NCI-H1048 (cell line): ENCODE measurements around the gene GUCY1A2.
"Not testable (repeated sequence)": the region's sequence is repeated elsewhere in the genome, so short reads cannot be mapped to it uniquely, and the experiment has no call there.

Experiments
- DNase-seq: peaks from one replicate; lab custom pipeline; 2025; lab: John Stamatoyannopoulos, UW

The GUCY1A2 gene

GRCh38 chr11:106943089-106943488 is 75.2 kb downstream of the GUCY1A2 start:
- no peak for DNase-seq

- peak; percentile 14 for DNase-seq
Measured at GRCh38 chr11:106939157-106939556, 79.1 kb downstream of the GUCY1A2 start.

DNA sequence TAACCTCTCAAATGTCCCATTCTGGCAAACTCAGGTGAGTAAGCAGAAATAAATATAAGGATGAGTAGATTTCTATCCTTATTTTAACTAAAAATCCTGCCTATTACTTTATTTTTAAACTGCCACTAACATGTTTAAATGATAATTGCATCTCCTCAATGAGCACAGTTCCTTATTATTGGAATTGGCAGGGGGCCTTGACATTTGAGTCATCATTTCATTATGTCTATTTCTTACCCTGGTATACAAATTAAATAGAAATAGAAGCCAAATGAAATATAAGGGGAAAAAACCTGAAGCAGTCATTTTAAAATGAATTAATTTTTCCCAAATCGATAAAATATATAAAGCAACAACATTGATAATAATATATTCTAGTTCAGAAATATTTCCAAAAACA is 81.2 kb downstream of the GUCY1A2 start:
- DNase-seq, result no peak

- no peak for DNase-seq
Measured at GRCh38 chr11:106925245-106925644, 93.0 kb downstream of the GUCY1A2 start.

DNA sequence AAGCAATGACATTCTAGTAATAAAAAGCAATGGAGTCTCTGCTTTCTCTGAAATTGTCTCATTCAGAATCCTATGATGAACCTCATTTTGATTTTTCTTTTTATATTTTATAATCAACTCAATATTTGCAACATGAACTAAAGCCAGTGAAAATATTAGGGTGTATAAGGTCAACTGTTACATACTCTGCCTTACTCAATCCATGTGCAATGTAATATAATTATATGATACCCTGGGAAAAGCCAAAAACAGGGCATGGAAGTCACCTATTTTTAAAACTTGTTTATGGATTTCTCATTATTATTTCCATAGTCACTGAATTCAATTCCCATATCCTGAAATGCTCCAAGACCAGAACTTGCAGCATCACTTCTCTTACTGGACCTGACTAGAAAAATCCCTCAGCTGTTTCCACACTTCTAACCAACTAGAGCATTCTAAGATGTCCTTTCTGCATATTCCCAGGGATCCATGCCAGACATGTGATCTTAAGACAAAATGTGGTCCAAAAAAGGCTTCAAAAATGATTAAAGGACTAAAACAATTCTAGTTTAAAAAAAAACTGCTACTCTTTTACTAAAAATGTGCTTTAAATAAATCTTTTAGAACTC is 97.3 kb downstream of the GUCY1A2 start:
- DNase-seq, result no peak

GRCh38 chr11:106917973-106918372 is 100.3 kb downstream of the GUCY1A2 start:
- no peak for DNase-seq

- no peak for DNase-seq
Measured at GRCh38 chr11:106914409-106914808, 103.9 kb downstream of the GUCY1A2 start.

- DNase-seq, result no peak
Measured at GRCh38 chr11:106913141-106913540, 105.1 kb downstream of the GUCY1A2 start.

DNA sequence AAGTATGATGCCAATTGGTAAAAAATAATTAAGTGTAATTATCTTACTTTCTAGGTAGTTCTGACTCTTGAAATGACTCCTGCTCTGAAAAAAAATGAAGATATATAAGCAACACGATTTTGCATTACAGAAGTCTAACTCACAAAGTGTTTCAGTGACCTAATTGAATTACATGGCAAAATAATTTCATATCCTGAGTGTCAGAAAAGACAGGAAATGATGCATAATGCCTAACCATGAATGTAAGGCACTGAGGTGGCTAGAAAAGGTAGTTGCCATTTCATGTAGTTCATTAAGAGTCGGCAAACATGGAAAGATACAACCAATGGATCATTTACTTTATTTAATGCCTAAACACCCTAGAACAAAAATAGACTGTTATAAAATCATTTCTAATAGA is 113.5 kb downstream of the GUCY1A2 start:
- no peak for DNase-seq

DNA sequence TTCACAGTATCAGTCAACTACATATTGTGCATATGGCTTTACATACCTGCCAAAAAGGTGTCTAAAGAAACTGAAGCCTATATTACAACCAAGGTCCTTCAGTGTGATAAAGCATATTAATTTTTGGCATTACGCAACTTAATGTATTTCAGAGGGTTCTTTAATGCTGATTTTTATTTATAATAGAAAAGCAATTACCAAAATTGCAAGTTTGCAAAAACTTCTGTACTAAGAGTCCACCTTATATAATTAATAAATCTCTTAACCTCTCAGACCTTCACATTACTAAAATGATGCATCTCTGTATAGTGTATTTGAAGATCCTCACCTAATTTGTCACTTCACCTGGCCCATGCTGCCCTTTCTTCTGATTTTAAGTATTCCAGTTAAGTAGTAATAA is 128.6 kb downstream of the GUCY1A2 start:
- DNase-seq, result no peak

DNA sequence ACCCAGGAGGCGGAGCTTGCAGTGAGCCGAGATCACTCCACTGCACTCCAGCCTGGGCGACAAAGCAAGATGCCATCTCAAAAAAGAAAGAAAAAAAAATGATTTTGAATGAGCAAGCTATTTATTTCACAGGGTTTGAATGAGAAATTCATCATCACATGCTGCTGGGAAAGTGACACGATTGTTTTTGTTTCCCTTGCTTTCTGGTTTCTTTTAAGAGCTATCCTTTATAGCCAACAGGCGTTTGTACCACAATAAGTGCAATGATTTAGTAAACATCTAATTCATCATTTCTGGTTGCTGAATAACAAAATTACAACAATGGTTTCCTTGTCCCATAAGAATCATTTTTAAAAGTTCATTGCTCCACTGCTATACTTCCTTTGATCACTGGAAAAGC is 129.9 kb downstream of the GUCY1A2 start:
- no peak for DNase-seq

DNA sequence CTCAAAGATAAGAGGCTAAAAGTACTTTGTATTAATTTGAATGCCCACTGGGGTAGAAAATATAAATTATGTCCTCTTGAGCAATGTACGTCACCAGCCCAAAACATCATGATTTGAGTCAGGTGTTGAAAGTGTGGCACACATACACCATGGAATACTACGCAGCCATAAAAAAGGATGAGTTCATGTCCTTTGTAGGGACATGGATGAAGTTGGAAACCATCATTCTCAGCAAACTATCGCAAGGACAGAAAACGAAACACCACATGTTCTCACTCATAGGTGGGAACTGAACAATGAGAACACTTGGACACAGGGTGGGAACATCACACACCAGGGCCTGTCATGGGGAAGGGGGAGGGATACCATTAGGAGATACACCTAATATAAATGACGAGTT is 134.6 kb downstream of the GUCY1A2 start:
- DNase-seq, result not testable (repeated sequence)

DNA sequence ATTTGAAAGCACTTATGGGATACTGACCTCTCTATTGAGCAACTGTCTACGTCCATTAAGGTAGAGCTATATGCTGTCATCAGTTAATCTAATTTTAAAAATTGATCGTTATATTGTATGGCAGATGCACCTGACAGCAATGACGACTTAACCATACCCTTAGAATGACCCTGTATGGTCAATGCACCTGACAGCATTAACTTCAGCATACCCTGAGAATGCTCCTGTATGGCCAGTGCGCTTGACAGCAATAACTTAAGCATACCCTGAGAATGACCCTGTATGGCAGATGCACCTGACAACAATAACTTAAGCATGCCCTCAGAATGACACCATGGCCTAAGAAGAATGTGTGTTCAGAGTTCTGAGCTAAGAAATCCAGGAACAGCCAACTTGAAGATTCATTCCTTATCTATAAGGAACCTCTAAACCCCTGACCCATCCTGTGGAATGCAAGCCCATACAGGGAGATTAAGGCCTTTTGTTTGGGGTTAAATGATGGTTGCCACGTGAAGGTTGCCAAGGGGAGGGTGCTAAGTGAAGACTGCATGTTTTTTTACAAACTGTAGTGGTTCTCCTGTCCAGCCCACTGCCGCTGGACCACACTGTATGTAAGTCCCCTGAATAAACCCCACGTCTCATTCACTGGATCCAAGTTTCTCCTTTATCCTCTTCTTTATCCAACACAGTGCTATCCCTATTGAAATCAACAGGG is 138.3 kb downstream of the GUCY1A2 start:
- no peak for DNase-seq

- no peak for DNase-seq
Measured at GRCh38 chr11:106879029-106879428, 139.2 kb downstream of the GUCY1A2 start.

DNA sequence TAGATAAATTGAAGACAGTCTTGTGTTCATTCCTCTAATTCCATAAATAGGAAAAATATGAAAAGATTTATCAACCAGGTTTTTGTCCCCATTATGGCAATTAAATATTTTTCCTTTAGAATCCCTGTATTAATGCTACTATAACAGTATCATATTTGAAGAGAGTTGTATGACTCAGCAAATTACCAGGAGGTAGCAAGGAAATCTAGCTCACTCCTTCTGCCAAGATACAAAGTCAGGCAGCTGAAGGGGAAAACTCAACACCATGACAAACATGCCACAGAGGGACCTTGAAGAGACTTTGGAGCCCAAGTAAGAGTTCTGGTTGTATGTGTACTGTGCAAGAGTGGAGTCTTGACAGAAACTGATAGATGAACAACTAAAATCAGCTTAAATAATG is 143.3 kb downstream of the GUCY1A2 start:
- no peak for DNase-seq

- no peak for DNase-seq
Measured at GRCh38 chr11:106872246-106872645, 146.0 kb downstream of the GUCY1A2 start.

GRCh38 chr11:106858200-106858599 is 160.1 kb downstream of the GUCY1A2 start:
- DNase-seq, result no peak

- no peak for DNase-seq
Measured at GRCh38 chr11:106856566-106856965, 161.7 kb downstream of the GUCY1A2 start.

DNA sequence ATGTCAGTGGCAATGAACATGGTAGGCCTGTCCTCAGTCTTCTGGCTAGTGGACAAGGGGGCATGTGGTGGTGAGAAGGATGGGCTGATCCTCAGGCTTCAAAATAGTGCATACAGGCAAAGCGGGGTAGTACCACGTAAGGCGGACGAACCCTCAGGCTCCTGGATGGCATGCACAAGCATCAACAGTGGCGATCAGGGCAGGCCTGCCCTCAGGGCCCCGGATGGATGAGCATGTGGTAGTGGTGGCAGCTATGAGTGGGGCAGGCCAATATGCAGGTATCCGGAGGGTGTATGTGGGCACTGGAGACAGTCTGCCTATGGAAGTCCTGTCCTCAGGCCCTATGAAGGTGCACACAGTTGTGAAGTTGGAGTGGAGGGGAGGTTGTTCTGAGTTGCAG is 163.8 kb downstream of the GUCY1A2 start:
- no peak for DNase-seq

DNA sequence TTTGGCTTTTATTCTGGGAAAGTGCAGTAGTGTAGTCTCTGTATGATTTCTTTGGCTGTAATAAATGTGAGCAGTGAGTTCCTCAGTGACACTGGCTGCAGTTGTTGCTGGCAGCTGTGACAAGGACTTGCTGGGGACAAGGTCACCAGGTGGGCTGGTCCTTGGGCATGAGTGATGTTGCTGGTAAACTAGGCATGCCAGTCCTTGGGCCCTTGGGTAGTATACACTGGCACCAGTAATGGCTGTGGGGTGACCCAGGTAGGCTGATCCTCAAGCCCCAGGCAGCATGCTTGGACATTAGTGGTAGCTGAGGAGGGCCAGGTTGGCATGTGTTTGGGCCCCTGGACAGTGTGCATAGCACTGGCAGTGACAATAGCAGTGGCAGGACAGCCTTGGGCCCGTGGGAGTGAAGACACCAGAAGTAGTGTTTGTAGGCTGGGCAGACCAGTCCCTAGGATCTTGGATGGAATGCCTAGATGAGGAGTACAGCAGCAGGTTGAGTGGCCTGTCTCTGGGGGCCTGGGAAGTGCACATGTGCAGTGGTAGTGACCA is 164.3 kb downstream of the GUCY1A2 start:
- no peak for DNase-seq

DNA sequence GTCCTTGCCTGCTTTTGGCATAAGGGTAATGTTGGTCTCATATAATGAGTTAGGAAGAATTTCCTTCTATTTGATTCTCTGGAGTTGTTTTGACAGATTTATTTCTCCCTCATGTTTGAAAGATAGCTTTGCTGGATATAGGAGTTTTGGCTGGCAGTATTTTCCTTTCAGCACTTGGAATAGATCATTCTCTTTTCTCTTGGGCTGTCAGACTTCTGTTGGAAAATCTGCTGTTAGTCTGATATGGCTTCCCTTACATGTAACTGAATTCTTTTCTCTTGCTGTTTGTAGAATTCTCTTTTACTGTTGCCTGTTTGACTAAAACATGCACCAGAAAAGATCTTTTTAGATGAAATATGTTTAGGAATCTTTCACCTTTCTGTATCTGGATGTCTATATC is 165.5 kb downstream of the GUCY1A2 start:
- no peak for DNase-seq

DNA sequence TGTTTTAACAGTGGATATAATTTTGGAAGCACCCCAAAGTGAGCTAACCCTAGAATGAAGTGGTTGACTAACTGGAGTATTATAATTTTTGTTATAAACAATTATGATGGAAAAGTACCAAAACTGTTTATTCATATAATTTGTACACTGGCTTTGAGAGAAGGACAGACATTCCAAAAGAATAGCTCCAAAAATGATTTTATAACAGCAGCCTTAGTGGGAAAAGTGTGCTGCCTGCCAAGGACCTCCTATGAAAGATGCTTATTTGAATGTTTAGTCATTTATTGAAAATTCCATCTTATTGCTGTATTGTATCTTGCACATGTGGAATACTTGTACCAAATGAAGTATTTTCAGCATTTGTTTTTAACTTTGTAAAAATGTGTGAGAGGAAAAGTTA is 169.8 kb downstream of the GUCY1A2 start:
- DNase-seq, result no peak

DNA sequence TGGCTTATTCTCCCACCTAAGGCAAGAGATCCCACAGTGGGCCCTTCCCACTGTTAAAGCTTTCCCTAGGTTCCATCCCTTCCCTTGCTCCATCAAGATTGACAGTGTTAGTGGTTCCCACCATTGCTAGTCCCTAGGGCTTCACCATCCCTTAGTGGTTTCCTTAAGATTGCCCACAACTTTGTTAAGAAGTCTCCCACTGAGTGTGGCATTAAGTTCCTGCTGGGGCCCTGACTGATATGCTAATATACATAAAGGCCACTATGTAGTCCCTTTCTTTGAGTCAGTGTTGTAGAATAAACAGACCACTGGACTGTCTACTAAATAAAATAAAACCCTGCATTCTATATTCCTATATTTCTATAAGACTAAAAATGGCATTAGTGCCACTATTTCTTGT is 176.1 kb downstream of the GUCY1A2 start:
- DNase-seq, result no peak

DNA sequence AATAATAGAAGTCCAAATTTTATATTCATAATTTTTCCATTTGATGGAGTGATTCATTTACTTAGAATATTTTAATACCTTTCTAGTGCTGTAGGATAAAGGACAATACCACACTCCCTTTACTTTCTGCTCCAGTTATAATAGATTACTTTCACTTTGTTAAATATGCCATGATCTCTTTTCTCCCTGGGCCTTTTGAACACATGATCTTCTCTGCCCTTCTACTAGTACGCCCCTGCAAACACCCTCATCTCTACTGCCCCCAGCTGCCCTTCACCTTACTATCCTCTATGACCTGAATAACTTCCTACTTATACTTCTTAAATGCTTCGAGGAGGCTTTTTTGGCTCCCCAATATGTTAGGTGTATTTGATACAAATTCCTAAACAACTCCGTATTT is 177.3 kb downstream of the GUCY1A2 start:
- no peak for DNase-seq
